Panc1 (cell line): ENCODE measurements around the gene MMP8. TPM values are rescaled to one million over a fixed set of nuclear protein-coding genes. Genes with fewer than 3 reads are reported as not detected.
A peak's percentile ranks its signal among the peaks of the same experiment; 100 is the strongest.

Experiments
- ATAC-seq: fragments of 200-7000 bp; cut with Tn5 transposase; 2 replicates; pipeline ENCODE4 v1.9.1; 2020; ENCODE audit warnings: mild to moderate bottlenecking, moderate library complexity
- BruUV-seq: library from RNA; stranded (reverse); fragments of 400-500 nt; replicated peaks from 2 replicates; lab custom pipeline; 2021; lab: Mats Ljungman, UMichigan
- CTCF ChIA-PET: fragments of 300-600 bp; sonication (Branson Sonifier 250); formaldehyde crosslinking; loops from one replicate; lab custom pipeline; 2022; ENCODE audit warnings: antibody characterized with exemption; lab: Charles Lee
- POLR2A ChIA-PET: fragments of 300-600 bp; sonication (Branson Sonifier 250); formaldehyde crosslinking; loops from one replicate; lab custom pipeline; 2022; ENCODE audit warnings: antibody characterized with exemption; lab: Charles Lee
- DNase-seq: peaks from one replicate; pipeline ENCODE4 v3.0.0-alpha.2; 2010; ENCODE audit warnings: low read depth, low spot score
- H3K27ac ChIP-seq: 2 replicates; pipeline ENCODE4 v1.5.1; 2011; ENCODE audit warnings: mild to moderate bottlenecking, low read length, inconsistent platforms
- H3K27me3 ChIP-seq: fragments of 200-500 bp; sonication (Bioruptor generic); 2 replicates; pipeline ENCODE4 v1.6.0; 2014; ENCODE audit warnings: low read length, inconsistent platforms; ENCODE audit not compliant: control insufficient read depth, insufficient read depth
- H3K36me3 ChIP-seq: fragments of 200-500 bp; sonication (Bioruptor generic); 2 replicates; pipeline ENCODE4 v1.5.1; 2014; ENCODE audit warnings: inconsistent platforms, mild to moderate bottlenecking, low read length, moderate library complexity; ENCODE audit not compliant: control insufficient read depth, insufficient read depth
- H3K4me1 ChIP-seq: 2 replicates; pipeline ENCODE4 v1.5.1; 2011; ENCODE audit warnings: inconsistent platforms, mild to moderate bottlenecking, low read length, moderate library complexity; ENCODE audit not compliant: control insufficient read depth, insufficient read depth
- H3K4me3 ChIP-seq, 2 experiments: 2 replicates each; pipeline ENCODE4 v1.5.1; 2011 to 2012; ENCODE audit warnings: low read depth in 2 of 2, low read length in 2 of 2, mild to moderate bottlenecking in 2 of 2, inconsistent platforms in 1 of 2, moderate library complexity in 1 of 2
- H3K9me3 ChIP-seq: fragments of 200-500 bp; sonication (Bioruptor generic); 2 replicates; pipeline ENCODE4 v1.5.1; 2014; ENCODE audit warnings: low read depth, mild to moderate bottlenecking, inconsistent platforms, low read length, moderate library complexity; ENCODE audit not compliant: control insufficient read depth, insufficient read depth
- CTCF ChIP-seq: fragments of 450-650 bp; IDR thresholded peaks from 2 replicates; pipeline ENCODE4 v1.5.1; 2017; ENCODE audit warnings: mild to moderate bottlenecking
- SIN3A ChIP-seq: IDR thresholded peaks from 2 replicates; pipeline ENCODE4 v1.6.1; 2012; ENCODE audit warnings: low read depth, mild to moderate bottlenecking, low read length, moderate library complexity, borderline replicate concordance; ENCODE audit not compliant: insufficient read depth
- TCF7L2 ChIP-seq: IDR thresholded peaks from 2 replicates; pipeline ENCODE4 v1.6.1; 2011; ENCODE audit warnings: mild to moderate bottlenecking, low read depth, low read length, inconsistent platforms
- in situ Hi-C: cut with HindIII; loops from 2 replicates; pipeline ENCODE4 v1.10.0; 2016; ENCODE audit warnings: low sequenced_read_pairs, low pct_unique_long_range_greater_than_20kb
- intact Hi-C: fragments of 100-400 bp; cut with micrococcal nuclease; formaldehyde crosslinking; loops from one replicate; pipeline ENCODE4 v1.10.0; 2022; ENCODE audit not compliant: unreplicated experiment
- total RNA-seq: library from RNA; stranded (reverse); gene quantifications from one replicate; pipeline ENCODE4 v1.2.1, GENCODE V29; 2021; ENCODE audit not compliant: unreplicated experiment

The MMP8 gene
- total RNA-seq, 1 experiment from 2014 or later: not detected

GRCh38 chr11:102666331-102666957 is 58.3 kb downstream of the MMP8 start:
- peak; percentile 86 for ATAC-seq
- peak; percentile 92 for TF ChIP-seq CTCF
- no peak for TF ChIP-seq TCF7L2
- no peak for TF ChIP-seq SIN3A
- no peak overlapping the region for H3K4me3 ChIP-seq
- no peaks in the 10 kb centered on the region for H3K9me3 ChIP-seq
- intact Hi-C loops: loop anchor here (5.0 to 10.0 kb wide), 5 partner anchors 54 to 374 kb away; no protein-coding TSS in a partner anchor
- in situ Hi-C loops: no loop called here
- peak; percentile 41 for DNase-seq
- no peaks in the 10 kb centered on the region for H3K27me3 ChIP-seq
- H3K4me1 ChIP-seq: peaks cover 10% of the 10 kb centered on the region
- ChIA-PET CTCF (interaction anchor here (0.6 to 2.4 kb wide), 19 partner anchors 8 to 1991 kb away, joined by 3 to 20 read pairs (median 4); no protein-coding TSS in a partner anchor), POLR2A (interaction anchor here (0.5 kb wide), 1 partner anchor 89 kb away, joined by 3 read pairs; no protein-coding TSS in a partner anchor)
- H3K27ac ChIP-seq: peak overlapping the region; percentile 44; the same call in 1 of the 2 replicates
- BruUV-seq: no TSS peak
- no peaks in the 10 kb centered on the region for H3K36me3 ChIP-seq

GRCh38 chr11:102664001-102664752 is 60.6 kb downstream of the MMP8 start:
- ATAC-seq: no peak
- intact Hi-C loops: loop anchor here (10.0 kb wide), 1 partner anchor 269 kb away; no protein-coding TSS in a partner anchor

More at GRCh38 chr11:102664001-102664752, 60.6 kb downstream of the MMP8 start:
- Histone ChIP-seq H3K9me3 (no peaks in the 10 kb centered on the region), H3K4me1 (peaks cover 10% of the 10 kb centered on the region), H3K4me3 (no peak overlapping the region), H3K27me3 (no peaks in the 10 kb centered on the region), H3K36me3 (no peaks in the 10 kb centered on the region), H3K27ac (no peak overlapping the region)
- POLR2A ChIA-PET: no interaction called here
- TF ChIP-seq SIN3A (no peak), CTCF (peak; percentile 53; the same call in 1 of the 2 replicates)
- no peak for DNase-seq
- in situ Hi-C loops: no loop called here
- CTCF ChIA-PET: no interaction called here
- no TSS peak for BruUV-seq
